Panc1 (cell line): ENCODE measurements around the gene CAMK2B. TPM values are rescaled to one million over a fixed set of nuclear protein-coding genes. Genes with fewer than 3 reads are reported as not detected.

Experiments
- ATAC-seq: fragments of 200-7000 bp; cut with Tn5 transposase; 2 replicates; pipeline ENCODE4 v1.9.1; 2020; ENCODE audit warnings: mild to moderate bottlenecking, moderate library complexity
- BruUV-seq: library from RNA; stranded (reverse); fragments of 400-500 nt; replicated peaks from 2 replicates; lab custom pipeline; 2021; lab: Mats Ljungman, UMichigan
- CTCF ChIA-PET: fragments of 300-600 bp; sonication (Branson Sonifier 250); formaldehyde crosslinking; loops from one replicate; lab custom pipeline; 2022; ENCODE audit warnings: antibody characterized with exemption; lab: Charles Lee
- POLR2A ChIA-PET: fragments of 300-600 bp; sonication (Branson Sonifier 250); formaldehyde crosslinking; loops from one replicate; lab custom pipeline; 2022; ENCODE audit warnings: antibody characterized with exemption; lab: Charles Lee
- DNase-seq: peaks from one replicate; pipeline ENCODE4 v3.0.0-alpha.2; 2010; ENCODE audit warnings: low read depth, low spot score
- H3K27ac ChIP-seq: 2 replicates; pipeline ENCODE4 v1.5.1; 2011; ENCODE audit warnings: mild to moderate bottlenecking, low read length, inconsistent platforms
- H3K27me3 ChIP-seq: fragments of 200-500 bp; sonication (Bioruptor generic); 2 replicates; pipeline ENCODE4 v1.6.0; 2014; ENCODE audit warnings: low read length, inconsistent platforms; ENCODE audit not compliant: control insufficient read depth, insufficient read depth
- H3K36me3 ChIP-seq: fragments of 200-500 bp; sonication (Bioruptor generic); 2 replicates; pipeline ENCODE4 v1.5.1; 2014; ENCODE audit warnings: inconsistent platforms, mild to moderate bottlenecking, low read length, moderate library complexity; ENCODE audit not compliant: control insufficient read depth, insufficient read depth
- H3K4me1 ChIP-seq: 2 replicates; pipeline ENCODE4 v1.5.1; 2011; ENCODE audit warnings: inconsistent platforms, mild to moderate bottlenecking, low read length, moderate library complexity; ENCODE audit not compliant: control insufficient read depth, insufficient read depth
- H3K4me3 ChIP-seq, 2 experiments: 2 replicates each; pipeline ENCODE4 v1.5.1; 2011 to 2012; ENCODE audit warnings: low read depth in 2 of 2, low read length in 2 of 2, mild to moderate bottlenecking in 2 of 2, inconsistent platforms in 1 of 2, moderate library complexity in 1 of 2
- H3K9me3 ChIP-seq: fragments of 200-500 bp; sonication (Bioruptor generic); 2 replicates; pipeline ENCODE4 v1.5.1; 2014; ENCODE audit warnings: low read depth, mild to moderate bottlenecking, inconsistent platforms, low read length, moderate library complexity; ENCODE audit not compliant: control insufficient read depth, insufficient read depth
- POLR2AphosphoS5 ChIP-seq: IDR thresholded peaks from 2 replicates; pipeline ENCODE4 v1.6.1; 2012; ENCODE audit warnings: mild to moderate bottlenecking, low read depth, low read length, moderate library complexity
- SIN3A ChIP-seq: IDR thresholded peaks from 2 replicates; pipeline ENCODE4 v1.6.1; 2012; ENCODE audit warnings: low read depth, mild to moderate bottlenecking, low read length, moderate library complexity, borderline replicate concordance; ENCODE audit not compliant: insufficient read depth
- TCF7L2 ChIP-seq: IDR thresholded peaks from 2 replicates; pipeline ENCODE4 v1.6.1; 2011; ENCODE audit warnings: mild to moderate bottlenecking, low read depth, low read length, inconsistent platforms
- in situ Hi-C: cut with HindIII; loops from 2 replicates; pipeline ENCODE4 v1.10.0; 2016; ENCODE audit warnings: low sequenced_read_pairs, low pct_unique_long_range_greater_than_20kb
- intact Hi-C: fragments of 100-400 bp; cut with micrococcal nuclease; formaldehyde crosslinking; loops from one replicate; pipeline ENCODE4 v1.10.0; 2022; ENCODE audit not compliant: unreplicated experiment
- total RNA-seq: library from RNA; stranded (reverse); gene quantifications from one replicate; pipeline ENCODE4 v1.2.1, GENCODE V29; 2021; ENCODE audit not compliant: unreplicated experiment
- TF ChIP-seq, protein P1 (sequence below), 2 experiments: IDR thresholded peaks; 2 replicates each; pipeline ENCODE4 v1.6.1; 2011 to 2012; ENCODE audit warnings: low read depth in 2 of 2, control low read depth in 1 of 2, low read length in 1 of 2, mild to moderate bottlenecking in 1 of 2, moderate library complexity in 1 of 2; ENCODE audit not compliant: insufficient read depth in 1 of 2
- TF ChIP-seq, protein P2 (sequence below): fragments of 450-650 bp; IDR thresholded peaks from 2 replicates; pipeline ENCODE4 v1.5.1; 2017; ENCODE audit warnings: mild to moderate bottlenecking

CAMK2B gene
- total RNA-seq, 1 experiment from 2014 or later = 0.26 TPM

DNA sequence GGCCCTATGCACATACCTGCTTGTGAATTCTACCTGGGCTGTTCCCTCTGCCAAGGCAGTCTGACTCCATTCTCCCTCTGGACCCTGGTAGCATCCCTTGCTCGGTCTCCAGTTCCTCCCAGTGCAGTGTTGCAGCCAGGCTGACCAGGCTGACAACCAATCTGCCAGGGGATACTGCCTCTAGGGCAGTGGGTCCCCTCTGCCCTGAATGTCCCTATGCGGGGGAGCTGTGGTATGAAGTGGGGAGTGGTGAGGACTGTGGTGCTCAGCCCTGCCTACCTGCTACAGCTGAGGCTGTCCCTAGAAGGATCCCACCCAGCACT, 48.0 kb upstream of the CAMK2B start:
- H3K9me3 ChIP-seq = no peaks in the 10 kb centered on the region
- BruUV-seq = no TSS peak
- no peaks in the 10 kb centered on the region for H3K4me1 ChIP-seq
- no peak overlapping the region for H3K4me3 ChIP-seq
- in situ Hi-C loops (no loop called here), intact Hi-C loops (no loop called here)
- no peak for ATAC-seq
- no peaks in the 10 kb centered on the region for H3K36me3 ChIP-seq
- H3K27ac ChIP-seq = no peak overlapping the region
- CTCF ChIA-PET = no interaction called here
- POLR2A ChIA-PET = no interaction called here
- no peak for DNase-seq
- peaks cover 4% of the 10 kb centered on the region; the same call in 1 of the 2 replicates for H3K27me3 ChIP-seq
- TF ChIP-seq, protein P1, sequence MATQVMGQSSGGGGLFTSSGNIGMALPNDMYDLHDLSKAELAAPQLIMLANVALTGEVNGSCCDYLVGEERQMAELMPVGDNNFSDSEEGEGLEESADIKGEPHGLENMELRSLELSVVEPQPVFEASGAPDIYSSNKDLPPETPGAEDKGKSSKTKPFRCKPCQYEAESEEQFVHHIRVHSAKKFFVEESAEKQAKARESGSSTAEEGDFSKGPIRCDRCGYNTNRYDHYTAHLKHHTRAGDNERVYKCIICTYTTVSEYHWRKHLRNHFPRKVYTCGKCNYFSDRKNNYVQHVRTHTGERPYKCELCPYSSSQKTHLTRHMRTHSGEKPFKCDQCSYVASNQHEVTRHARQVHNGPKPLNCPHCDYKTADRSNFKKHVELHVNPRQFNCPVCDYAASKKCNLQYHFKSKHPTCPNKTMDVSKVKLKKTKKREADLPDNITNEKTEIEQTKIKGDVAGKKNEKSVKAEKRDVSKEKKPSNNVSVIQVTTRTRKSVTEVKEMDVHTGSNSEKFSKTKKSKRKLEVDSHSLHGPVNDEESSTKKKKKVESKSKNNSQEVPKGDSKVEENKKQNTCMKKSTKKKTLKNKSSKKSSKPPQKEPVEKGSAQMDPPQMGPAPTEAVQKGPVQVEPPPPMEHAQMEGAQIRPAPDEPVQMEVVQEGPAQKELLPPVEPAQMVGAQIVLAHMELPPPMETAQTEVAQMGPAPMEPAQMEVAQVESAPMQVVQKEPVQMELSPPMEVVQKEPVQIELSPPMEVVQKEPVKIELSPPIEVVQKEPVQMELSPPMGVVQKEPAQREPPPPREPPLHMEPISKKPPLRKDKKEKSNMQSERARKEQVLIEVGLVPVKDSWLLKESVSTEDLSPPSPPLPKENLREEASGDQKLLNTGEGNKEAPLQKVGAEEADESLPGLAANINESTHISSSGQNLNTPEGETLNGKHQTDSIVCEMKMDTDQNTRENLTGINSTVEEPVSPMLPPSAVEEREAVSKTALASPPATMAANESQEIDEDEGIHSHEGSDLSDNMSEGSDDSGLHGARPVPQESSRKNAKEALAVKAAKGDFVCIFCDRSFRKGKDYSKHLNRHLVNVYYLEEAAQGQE (IDR thresholded peaks at IDR 0.05; ENCODE audit: insufficient read depth in 1 of 2, low read depth in 2 of 2, low read length in 1 of 2) = no peak
- no peak for TF ChIP-seq SIN3A
- no peak for TF ChIP-seq TCF7L2
- no peak for TF ChIP-seq POLR2AphosphoS5
- TF ChIP-seq, protein P2, sequence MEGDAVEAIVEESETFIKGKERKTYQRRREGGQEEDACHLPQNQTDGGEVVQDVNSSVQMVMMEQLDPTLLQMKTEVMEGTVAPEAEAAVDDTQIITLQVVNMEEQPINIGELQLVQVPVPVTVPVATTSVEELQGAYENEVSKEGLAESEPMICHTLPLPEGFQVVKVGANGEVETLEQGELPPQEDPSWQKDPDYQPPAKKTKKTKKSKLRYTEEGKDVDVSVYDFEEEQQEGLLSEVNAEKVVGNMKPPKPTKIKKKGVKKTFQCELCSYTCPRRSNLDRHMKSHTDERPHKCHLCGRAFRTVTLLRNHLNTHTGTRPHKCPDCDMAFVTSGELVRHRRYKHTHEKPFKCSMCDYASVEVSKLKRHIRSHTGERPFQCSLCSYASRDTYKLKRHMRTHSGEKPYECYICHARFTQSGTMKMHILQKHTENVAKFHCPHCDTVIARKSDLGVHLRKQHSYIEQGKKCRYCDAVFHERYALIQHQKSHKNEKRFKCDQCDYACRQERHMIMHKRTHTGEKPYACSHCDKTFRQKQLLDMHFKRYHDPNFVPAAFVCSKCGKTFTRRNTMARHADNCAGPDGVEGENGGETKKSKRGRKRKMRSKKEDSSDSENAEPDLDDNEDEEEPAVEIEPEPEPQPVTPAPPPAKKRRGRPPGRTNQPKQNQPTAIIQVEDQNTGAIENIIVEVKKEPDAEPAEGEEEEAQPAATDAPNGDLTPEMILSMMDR = no peak

DNA sequence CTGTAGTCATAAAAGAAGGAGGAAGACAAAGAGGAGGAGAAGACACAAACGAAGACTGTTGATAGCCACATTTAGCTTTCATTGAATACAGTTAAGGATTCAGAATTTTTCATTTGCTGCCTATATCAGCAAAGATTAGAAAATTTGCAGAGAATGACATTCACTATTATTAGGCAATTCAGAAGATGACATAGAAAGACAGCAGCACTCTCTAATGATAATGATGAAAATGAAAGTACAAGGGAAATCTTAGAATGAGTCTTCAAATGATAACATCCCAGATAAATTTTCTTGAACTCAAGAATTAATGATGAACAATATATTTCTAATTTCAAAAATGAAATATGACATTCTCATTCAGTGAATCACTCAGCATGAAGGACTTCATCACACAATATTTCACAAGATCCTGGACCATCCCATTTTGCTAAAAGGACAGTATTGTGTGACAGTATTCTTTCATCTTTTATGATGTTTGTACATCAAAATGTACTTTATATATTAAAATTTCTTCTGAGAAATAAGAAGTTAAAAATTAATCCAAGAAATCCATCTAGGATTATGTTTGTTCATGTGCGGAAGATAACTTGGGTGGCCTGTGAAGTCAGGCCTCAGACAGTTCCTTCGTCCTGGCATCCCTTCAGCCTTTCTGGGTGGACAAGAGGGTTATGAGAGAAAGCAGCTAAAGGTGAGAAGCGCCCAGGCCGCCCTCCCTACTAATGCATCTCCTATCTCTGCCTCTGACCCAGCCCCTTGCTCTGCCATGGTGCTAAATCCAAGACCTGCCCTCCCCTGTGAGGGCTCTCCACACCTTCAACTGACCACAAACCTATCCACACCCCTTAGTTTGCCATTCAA, 47.4 kb upstream of the CAMK2B start:
- Histone ChIP-seq H3K4me3 (no peak overlapping the region), H3K27ac (no peak overlapping the region), H3K36me3 (no peaks in the 10 kb centered on the region), H3K9me3 (no peaks in the 10 kb centered on the region), H3K27me3 (peaks cover 4% of the 10 kb centered on the region; the same call in 1 of the 2 replicates), H3K4me1 (no peaks in the 10 kb centered on the region)
- BruUV-seq = no TSS peak
- CTCF ChIA-PET = no interaction called here
- intact Hi-C loops (no loop called here), in situ Hi-C loops (no loop called here)
- TF ChIP-seq, protein P1 (IDR thresholded peaks at IDR 0.05; ENCODE audit: insufficient read depth in 1 of 2, low read depth in 2 of 2, low read length in 1 of 2) = no peak
- TF ChIP-seq SIN3A (no peak), TCF7L2 (no peak), POLR2AphosphoS5 (no peak)
- TF ChIP-seq, protein P2 = no peak
- ATAC-seq = no peak
- DNase-seq = no peak
- POLR2A ChIA-PET = interaction anchor here (0.6 kb wide), 1 partner anchor 202 kb away, joined by 3 read pairs; no protein-coding TSS in a partner anchor
